Nephron progenitor cell (in vitro differentiated cells): Measurements from ENCODE around the gene ZP1.

Experiments used
- DNase-seq: peaks from one replicate; pipeline ENCODE4 v3.0.0; 2021
- H3K27ac Mint-ChIP-seq: 2 replicates; pipeline ENCODE4 v1.8.0; 2021; ENCODE audit warnings: mild to moderate bottlenecking, moderate library complexity, mixed read lengths
- H3K27me3 Mint-ChIP-seq: 2 replicates; pipeline ENCODE4 v1.8.0; 2021; ENCODE audit warnings: mild to moderate bottlenecking, low read depth, mixed read lengths; ENCODE audit not compliant: poor library complexity
- H3K36me3 Mint-ChIP-seq: 2 replicates; pipeline ENCODE4 v1.8.0; 2021; ENCODE audit warnings: low read depth, mixed read lengths
- H3K4me1 Mint-ChIP-seq: 2 replicates; pipeline ENCODE4 v1.8.0; 2021; ENCODE audit warnings: mixed read lengths
- H3K4me3 Mint-ChIP-seq: 2 replicates; pipeline ENCODE4 v1.8.0; 2021; ENCODE audit warnings: mild to moderate bottlenecking, moderate library complexity, mixed read lengths
- H3K9me3 Mint-ChIP-seq: 2 replicates; pipeline ENCODE4 v1.8.0; 2021; ENCODE audit warnings: mild to moderate bottlenecking, moderate library complexity, mixed read lengths
- CTCF ChIP-seq: fragments of 200-600 bp; sonication (generic); IDR thresholded peaks from 2 replicates; pipeline ENCODE4 v1.5.0; 2021; ENCODE audit warnings: antibody characterized with exemption

The ZP1 gene

GRCh38 chr11:60872961-60873524 is 5.7 kb downstream of the ZP1 start:
- Mint-ChIP-seq H3K36me3 (peaks cover 7% of the 10 kb centered on the region), H3K27ac (no peak overlapping the region), H3K4me3 (no peak overlapping the region), H3K9me3 (no peaks in the 10 kb centered on the region), H3K4me1 (peaks cover 34% of the 10 kb centered on the region), H3K27me3 (no peaks in the 10 kb centered on the region)
- DNase-seq, result no peak
- TF ChIP-seq CTCF, result no peak

GRCh38 chr11:60873533-60873932 is 6.2 kb downstream of the ZP1 start:
- H3K36me3 Mint-ChIP-seq, result peaks cover 8% of the 10 kb centered on the region
- H3K4me1 Mint-ChIP-seq, result peaks cover 37% of the 10 kb centered on the region
- no peaks in the 10 kb centered on the region for H3K27me3 Mint-ChIP-seq
- no peak for DNase-seq
- no peak overlapping the region for H3K4me3 Mint-ChIP-seq
- TF ChIP-seq CTCF, result no peak
- no peak overlapping the region for H3K27ac Mint-ChIP-seq
- no peaks in the 10 kb centered on the region for H3K9me3 Mint-ChIP-seq

GRCh38 chr11:60874421-60875365 is 7.4 kb downstream of the ZP1 start:
- H3K4me3 Mint-ChIP-seq, result no peak overlapping the region
- no peak for TF ChIP-seq CTCF
- DNase-seq, result no peak
- H3K36me3 Mint-ChIP-seq, result peaks cover 8% of the 10 kb centered on the region
- no peak overlapping the region for H3K27ac Mint-ChIP-seq
- no peaks in the 10 kb centered on the region for H3K27me3 Mint-ChIP-seq
- H3K9me3 Mint-ChIP-seq, result no peaks in the 10 kb centered on the region
- peaks cover 45% of the 10 kb centered on the region for H3K4me1 Mint-ChIP-seq

GRCh38 chr11:60875366-60876167 is 8.2 kb downstream of the ZP1 start:
- no peak for TF ChIP-seq CTCF
- Mint-ChIP-seq H3K9me3 (no peaks in the 10 kb centered on the region), H3K27me3 (no peaks in the 10 kb centered on the region), H3K4me1 (peaks cover 54% of the 10 kb centered on the region), H3K27ac (no peak overlapping the region), H3K4me3 (no peak overlapping the region), H3K36me3 (peaks cover 8% of the 10 kb centered on the region)
- no peak for DNase-seq

- TF ChIP-seq CTCF, result no peak
- Mint-ChIP-seq H3K36me3 (peaks cover 8% of the 10 kb centered on the region), H3K27me3 (no peaks in the 10 kb centered on the region), H3K27ac (no peak overlapping the region), H3K9me3 (no peaks in the 10 kb centered on the region), H3K4me1 (peaks cover 60% of the 10 kb centered on the region), H3K4me3 (no peak overlapping the region)
- DNase-seq, result no peak
Observed at GRCh38 chr11:60876168-60876485, 8.8 kb downstream of the ZP1 start.
